Skeletal muscle satellite cell (primary cell): ENCODE measurements around the gene SLC4A4.

ENCODE experiments used
- H3K27me3 ChIP-seq: 2 replicates; pipeline ENCODE4 v1.7.0; 2013; ENCODE audit warnings: low read length; ENCODE audit not compliant: control insufficient read depth, insufficient read depth
- H3K36me3 ChIP-seq: 2 replicates; pipeline ENCODE4 v1.7.0; 2013; ENCODE audit warnings: mild to moderate bottlenecking, control low read depth, low read length; ENCODE audit not compliant: insufficient read depth
- H3K4me1 ChIP-seq: 2 replicates; pipeline ENCODE4 v1.7.0; 2013; ENCODE audit warnings: low read length; ENCODE audit not compliant: control insufficient read depth, insufficient read depth
- H3K4me2 ChIP-seq: 2 replicates; pipeline ENCODE4 v1.7.0; 2013; ENCODE audit warnings: mild to moderate bottlenecking, low read length
- H3K4me3 ChIP-seq: 2 replicates; pipeline ENCODE4 v1.7.0; 2013; ENCODE audit warnings: low read length
- H3K9ac ChIP-seq: 2 replicates; pipeline ENCODE4 v1.7.0; 2013; ENCODE audit warnings: mild to moderate bottlenecking, low read depth, low read length, moderate library complexity
- H3K9me3 ChIP-seq: replicated peaks from 2 replicates; pipeline ENCODE4 v1.7.0; 2013; ENCODE audit warnings: mild to moderate bottlenecking, control low read depth, low read length

The SLC4A4 gene

GRCh38 chr4:71307729-71308128, 31.1 kb upstream of the SLC4A4 start:
- Histone ChIP-seq H3K4me2 (no peak overlapping the region), H3K36me3 (no peaks in the 10 kb centered on the region), H3K27me3 (no peaks in the 10 kb centered on the region), H3K9ac (no peak overlapping the region), H3K4me1 (peaks cover 7% of the 10 kb centered on the region), H3K9me3 (no peaks in the 10 kb centered on the region), H3K4me3 (no peak overlapping the region)

GRCh38 chr4:71322425-71322824, 16.4 kb upstream of the SLC4A4 start:
- Histone ChIP-seq H3K27me3 (no peaks in the 10 kb centered on the region), H3K4me2 (no peak overlapping the region), H3K36me3 (no peaks in the 10 kb centered on the region), H3K9me3 (no peaks in the 10 kb centered on the region), H3K4me3 (no peak overlapping the region), H3K4me1 (no peaks in the 10 kb centered on the region), H3K9ac (no peak overlapping the region)

- H3K4me3 ChIP-seq: no peak overlapping the region
- no peaks in the 10 kb centered on the region for H3K36me3 ChIP-seq
- peaks cover 7% of the 10 kb centered on the region for H3K4me1 ChIP-seq
- H3K9ac ChIP-seq: no peak overlapping the region
- H3K27me3 ChIP-seq: no peaks in the 10 kb centered on the region
- no peak overlapping the region for H3K4me2 ChIP-seq
- no peaks in the 10 kb centered on the region for H3K9me3 ChIP-seq
Observed at GRCh38 chr4:71333368-71333767, 5.5 kb upstream of the SLC4A4 start.

- Histone ChIP-seq H3K9me3 (no peaks in the 10 kb centered on the region), H3K27me3 (no peaks in the 10 kb centered on the region), H3K4me3 (no peak overlapping the region), H3K36me3 (no peaks in the 10 kb centered on the region), H3K9ac (no peak overlapping the region), H3K4me2 (no peak overlapping the region), H3K4me1 (peaks cover 8% of the 10 kb centered on the region)
Observed at GRCh38 chr4:71333960-71334359, 4.9 kb upstream of the SLC4A4 start.

GRCh38 chr4:71334465-71334882, 4.3 kb upstream of the SLC4A4 start:
- H3K9me3 ChIP-seq: no peaks in the 10 kb centered on the region
- no peak overlapping the region for H3K9ac ChIP-seq
- H3K4me1 ChIP-seq: peaks cover 12% of the 10 kb centered on the region
- no peak overlapping the region for H3K4me2 ChIP-seq
- H3K27me3 ChIP-seq: no peaks in the 10 kb centered on the region
- no peak overlapping the region for H3K4me3 ChIP-seq
- H3K36me3 ChIP-seq: no peaks in the 10 kb centered on the region

- Histone ChIP-seq H3K4me3 (no peak overlapping the region), H3K36me3 (no peaks in the 10 kb centered on the region), H3K4me1 (peaks cover 5% of the 10 kb centered on the region), H3K9me3 (no peaks in the 10 kb centered on the region), H3K27me3 (no peaks in the 10 kb centered on the region), H3K4me2 (no peak overlapping the region), H3K9ac (no peak overlapping the region)
Observed at GRCh38 chr4:71343670-71344466, 5.0 kb downstream of the SLC4A4 start.

- no peaks in the 10 kb centered on the region for H3K36me3 ChIP-seq
- no peaks in the 10 kb centered on the region for H3K27me3 ChIP-seq
Observed at GRCh38 chr4:71346710-71347109, 7.9 kb downstream of the SLC4A4 start.

GRCh38 chr4:71348586-71348985, 9.8 kb downstream of the SLC4A4 start:
- Histone ChIP-seq H3K9me3 (no peaks in the 10 kb centered on the region), H3K4me2 (no peak overlapping the region), H3K9ac (no peak overlapping the region), H3K4me3 (no peak overlapping the region), H3K36me3 (no peaks in the 10 kb centered on the region), H3K27me3 (no peaks in the 10 kb centered on the region), H3K4me1 (no peaks in the 10 kb centered on the region)

More at GRCh38 chr4:71346710-71347109, 7.9 kb downstream of the SLC4A4 start:
- no peaks in the 10 kb centered on the region for H3K9me3 ChIP-seq
- no peak overlapping the region for H3K4me3 ChIP-seq
- H3K9ac ChIP-seq: no peak overlapping the region
- H3K4me2 ChIP-seq: no peak overlapping the region
- no peaks in the 10 kb centered on the region for H3K4me1 ChIP-seq

- H3K4me1 ChIP-seq: no peaks in the 10 kb centered on the region
- no peaks in the 10 kb centered on the region for H3K27me3 ChIP-seq
- no peaks in the 10 kb centered on the region for H3K36me3 ChIP-seq
- no peak overlapping the region for H3K4me3 ChIP-seq
- H3K9ac ChIP-seq: no peak overlapping the region
- H3K4me2 ChIP-seq: no peak overlapping the region
- no peaks in the 10 kb centered on the region for H3K9me3 ChIP-seq
Observed at GRCh38 chr4:71355045-71355444, 16.2 kb downstream of the SLC4A4 start.

GRCh38 chr4:71355971-71356370, 17.2 kb downstream of the SLC4A4 start:
- Histone ChIP-seq H3K4me1 (no peaks in the 10 kb centered on the region), H3K27me3 (no peaks in the 10 kb centered on the region), H3K9ac (no peak overlapping the region), H3K4me2 (no peak overlapping the region), H3K36me3 (no peaks in the 10 kb centered on the region), H3K9me3 (no peaks in the 10 kb centered on the region), H3K4me3 (no peak overlapping the region)

- Histone ChIP-seq H3K36me3 (no peaks in the 10 kb centered on the region), H3K4me1 (no peaks in the 10 kb centered on the region), H3K9ac (no peak overlapping the region), H3K27me3 (no peaks in the 10 kb centered on the region), H3K4me3 (no peak overlapping the region), H3K9me3 (no peaks in the 10 kb centered on the region), H3K4me2 (no peak overlapping the region)
Observed at GRCh38 chr4:71356924-71357663, 18.3 kb downstream of the SLC4A4 start.

GRCh38 chr4:71360844-71361243, 22.0 kb downstream of the SLC4A4 start:
- no peaks in the 10 kb centered on the region for H3K9me3 ChIP-seq
- H3K36me3 ChIP-seq: no peaks in the 10 kb centered on the region
- H3K9ac ChIP-seq: no peak overlapping the region
- H3K4me2 ChIP-seq: no peak overlapping the region
- H3K27me3 ChIP-seq: no peaks in the 10 kb centered on the region
- no peaks in the 10 kb centered on the region for H3K4me1 ChIP-seq
- no peak overlapping the region for H3K4me3 ChIP-seq
